ENCODE data around the gene TRABD2B. TPM values are rescaled to one million over a fixed set of nuclear protein-coding genes. Genes with fewer than 3 reads are reported as not detected.

TRABD2B gene
- total RNA-seq, 1 experiment from 2014 or later: 10.3 TPM

DNA sequence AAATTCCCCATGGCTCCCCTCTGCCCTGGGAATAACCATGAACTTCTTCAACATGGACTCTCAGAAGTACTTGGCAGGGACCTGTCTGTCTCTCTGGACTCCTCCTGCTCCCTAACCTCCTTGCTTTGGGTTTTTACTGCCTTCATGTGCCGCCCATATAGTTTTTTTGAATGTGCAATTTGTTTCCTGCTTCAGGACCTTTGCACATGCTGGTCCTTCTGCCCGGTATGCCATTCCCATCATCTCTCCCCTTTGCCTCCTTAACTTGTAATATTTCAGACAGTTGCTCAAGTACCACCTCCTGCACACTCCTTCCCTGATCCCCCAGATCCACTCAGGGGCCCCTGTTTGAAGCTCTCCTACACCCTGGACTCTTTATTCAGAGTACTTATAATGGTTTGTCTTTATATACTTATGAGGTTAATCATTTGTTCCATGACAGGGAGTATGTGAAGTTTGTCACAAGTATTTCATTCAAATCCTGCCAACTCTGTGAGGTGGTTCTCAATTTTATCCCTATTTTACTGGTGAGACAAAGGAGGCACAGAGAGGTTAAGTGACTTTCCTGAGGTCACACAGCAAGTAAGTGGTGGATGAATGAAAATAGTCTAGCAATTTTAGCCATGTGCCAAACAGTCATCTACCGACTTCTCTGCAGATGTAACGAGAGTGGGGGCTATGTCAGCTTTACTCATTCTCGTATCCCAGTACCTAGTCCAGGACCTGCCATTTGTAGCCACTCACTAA lies 180.7 kb downstream of the TRABD2B start:
- Mint-ChIP-seq H3K4me1 (peaks cover 19% of the 10 kb centered on the region), H3K36me3 (no peaks in the 10 kb centered on the region), H3K27me3 (ENCODE audit: low read depth) (no peaks in the 10 kb centered on the region), H3K9me3 (no peaks in the 10 kb centered on the region), H3K27ac (no peak overlapping the region), H3K4me3 (no peak overlapping the region)
- ATAC-seq: no peak
- TF ChIP-seq SMAD4 (CRISPR knock-in tag; IDR thresholded peaks at IDR 0.05) (no peak), ZBTB21 (CRISPR knock-in tag; IDR thresholded peaks at IDR 0.05; ENCODE audit: borderline replicate concordance) (no peak), IRF2 (CRISPR knock-in tag; IDR thresholded peaks at IDR 0.05; ENCODE audit: borderline replicate concordance, low read depth) (no peak), EMX1 (CRISPR knock-in tag; IDR thresholded peaks at IDR 0.05) (no peak), FOXP1 (CRISPR knock-in tag; IDR thresholded peaks at IDR 0.05; ENCODE audit: borderline replicate concordance) (no peak)
- TF ChIP-seq, protein P1, sequence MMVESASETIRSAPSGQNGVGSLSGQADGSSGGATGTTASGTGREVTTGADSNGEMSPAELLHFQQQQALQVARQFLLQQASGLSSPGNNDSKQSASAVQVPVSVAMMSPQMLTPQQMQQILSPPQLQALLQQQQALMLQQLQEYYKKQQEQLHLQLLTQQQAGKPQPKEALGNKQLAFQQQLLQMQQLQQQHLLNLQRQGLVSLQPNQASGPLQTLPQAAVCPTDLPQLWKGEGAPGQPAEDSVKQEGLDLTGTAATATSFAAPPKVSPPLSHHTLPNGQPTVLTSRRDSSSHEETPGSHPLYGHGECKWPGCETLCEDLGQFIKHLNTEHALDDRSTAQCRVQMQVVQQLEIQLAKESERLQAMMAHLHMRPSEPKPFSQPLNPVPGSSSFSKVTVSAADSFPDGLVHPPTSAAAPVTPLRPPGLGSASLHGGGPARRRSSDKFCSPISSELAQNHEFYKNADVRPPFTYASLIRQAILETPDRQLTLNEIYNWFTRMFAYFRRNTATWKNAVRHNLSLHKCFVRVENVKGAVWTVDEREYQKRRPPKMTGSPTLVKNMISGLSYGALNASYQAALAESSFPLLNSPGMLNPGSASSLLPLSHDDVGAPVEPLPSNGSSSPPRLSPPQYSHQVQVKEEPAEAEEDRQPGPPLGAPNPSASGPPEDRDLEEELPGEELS (CRISPR knock-in tag; IDR thresholded peaks at IDR 0.05): no peak
- TF ChIP-seq, protein P2, sequence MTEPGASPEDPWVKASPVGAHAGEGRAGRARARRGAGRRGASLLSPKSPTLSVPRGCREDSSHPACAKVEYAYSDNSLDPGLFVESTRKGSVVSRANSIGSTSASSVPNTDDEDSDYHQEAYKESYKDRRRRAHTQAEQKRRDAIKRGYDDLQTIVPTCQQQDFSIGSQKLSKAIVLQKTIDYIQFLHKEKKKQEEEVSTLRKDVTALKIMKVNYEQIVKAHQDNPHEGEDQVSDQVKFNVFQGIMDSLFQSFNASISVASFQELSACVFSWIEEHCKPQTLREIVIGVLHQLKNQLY (CRISPR knock-in tag; IDR thresholded peaks at IDR 0.05): no peak
- POLR2A ChIA-PET: no interaction called here
- no peak for DNase-seq (ENCODE audit: low spot score)
- CTCF ChIA-PET: interaction anchor here (0.5 to 1.2 kb wide), 2 partner anchors 14 to 36 kb away, joined by 3 read pairs; no protein-coding TSS in a partner anchor

DNA sequence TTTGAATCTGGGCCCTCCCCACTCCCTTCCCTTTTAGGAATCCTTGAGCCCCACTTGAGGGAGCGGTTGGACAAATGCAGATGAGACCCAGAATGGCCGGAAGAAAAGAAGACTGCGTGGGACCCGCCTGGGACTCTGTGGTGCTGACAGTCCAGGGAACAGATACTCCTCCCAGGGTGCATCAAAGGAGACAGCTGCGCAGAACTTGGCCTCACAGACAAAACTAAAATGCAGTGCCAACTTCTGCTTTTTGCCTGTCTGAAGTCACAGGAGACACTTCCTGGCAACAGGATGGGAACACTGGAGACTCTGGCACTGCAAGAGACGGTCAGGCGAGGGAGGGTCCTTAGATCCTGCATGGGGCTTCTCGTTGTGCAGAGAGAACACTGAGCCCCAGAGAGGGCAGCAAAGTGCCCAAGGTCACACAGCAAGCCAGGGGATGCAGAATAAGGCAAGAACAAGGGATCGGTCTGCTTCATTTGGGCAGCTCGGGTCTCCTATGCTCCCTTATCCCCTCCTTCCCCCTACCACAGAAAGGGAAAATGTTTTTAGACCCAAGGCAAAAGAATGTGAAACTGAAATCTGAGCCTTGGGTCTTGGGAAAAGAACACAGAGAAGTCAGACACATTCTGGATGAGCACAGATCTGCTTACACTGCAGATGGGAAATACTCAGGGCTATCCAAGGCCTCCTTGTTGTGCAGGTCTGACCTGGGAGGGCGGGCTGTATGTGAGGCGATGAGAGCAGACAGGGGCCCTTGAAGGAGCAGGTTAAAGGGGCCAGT lies 182.4 kb downstream of the TRABD2B start:
- ATAC-seq: no peak
- Mint-ChIP-seq H3K27me3 (ENCODE audit: low read depth) (no peaks in the 10 kb centered on the region), H3K4me3 (no peak overlapping the region), H3K27ac (no peak overlapping the region), H3K36me3 (no peaks in the 10 kb centered on the region), H3K4me1 (peaks cover 25% of the 10 kb centered on the region), H3K9me3 (no peaks in the 10 kb centered on the region)
- ChIA-PET CTCF (interaction anchor here (0.6 to 1.2 kb wide), 2 partner anchors 16 to 383 kb away, joined by 3 read pairs; no protein-coding TSS in a partner anchor), POLR2A (no interaction called here)
- no peak for TF ChIP-seq ESRRA (CRISPR knock-in tag; IDR thresholded peaks at IDR 0.05; ENCODE audit: borderline replicate concordance)
- TF ChIP-seq CREB1 (CRISPR knock-in tag; IDR thresholded peaks at IDR 0.05): no peak
- TF ChIP-seq ZNF138 (CRISPR knock-in tag; conservative IDR thresholded peaks at IDR 0.05): no peak
- TF ChIP-seq, protein P3, sequence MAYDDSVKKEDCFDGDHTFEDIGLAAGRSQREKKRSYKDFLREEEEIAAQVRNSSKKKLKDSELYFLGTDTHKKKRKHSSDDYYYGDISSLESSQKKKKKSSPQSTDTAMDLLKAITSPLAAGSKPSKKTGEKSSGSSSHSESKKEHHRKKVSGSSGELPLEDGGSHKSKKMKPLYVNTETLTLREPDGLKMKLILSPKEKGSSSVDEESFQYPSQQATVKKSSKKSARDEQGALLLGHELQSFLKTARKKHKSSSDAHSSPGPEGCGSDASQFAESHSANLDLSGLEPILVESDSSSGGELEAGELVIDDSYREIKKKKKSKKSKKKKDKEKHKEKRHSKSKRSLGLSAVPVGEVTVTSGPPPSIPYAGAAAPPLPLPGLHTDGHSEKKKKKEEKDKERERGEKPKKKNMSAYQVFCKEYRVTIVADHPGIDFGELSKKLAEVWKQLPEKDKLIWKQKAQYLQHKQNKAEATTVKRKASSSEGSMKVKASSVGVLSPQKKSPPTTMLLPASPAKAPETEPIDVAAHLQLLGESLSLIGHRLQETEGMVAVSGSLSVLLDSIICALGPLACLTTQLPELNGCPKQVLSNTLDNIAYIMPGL (CRISPR knock-in tag; IDR thresholded peaks at IDR 0.05): no peak
- TF ChIP-seq, protein P4, sequence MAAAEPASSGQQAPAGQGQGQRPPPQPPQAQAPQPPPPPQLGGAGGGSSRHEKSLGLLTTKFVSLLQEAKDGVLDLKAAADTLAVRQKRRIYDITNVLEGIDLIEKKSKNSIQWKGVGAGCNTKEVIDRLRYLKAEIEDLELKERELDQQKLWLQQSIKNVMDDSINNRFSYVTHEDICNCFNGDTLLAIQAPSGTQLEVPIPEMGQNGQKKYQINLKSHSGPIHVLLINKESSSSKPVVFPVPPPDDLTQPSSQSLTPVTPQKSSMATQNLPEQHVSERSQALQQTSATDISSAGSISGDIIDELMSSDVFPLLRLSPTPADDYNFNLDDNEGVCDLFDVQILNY (CRISPR knock-in tag; IDR thresholded peaks at IDR 0.05): no peak
- TF ChIP-seq, protein P5, sequence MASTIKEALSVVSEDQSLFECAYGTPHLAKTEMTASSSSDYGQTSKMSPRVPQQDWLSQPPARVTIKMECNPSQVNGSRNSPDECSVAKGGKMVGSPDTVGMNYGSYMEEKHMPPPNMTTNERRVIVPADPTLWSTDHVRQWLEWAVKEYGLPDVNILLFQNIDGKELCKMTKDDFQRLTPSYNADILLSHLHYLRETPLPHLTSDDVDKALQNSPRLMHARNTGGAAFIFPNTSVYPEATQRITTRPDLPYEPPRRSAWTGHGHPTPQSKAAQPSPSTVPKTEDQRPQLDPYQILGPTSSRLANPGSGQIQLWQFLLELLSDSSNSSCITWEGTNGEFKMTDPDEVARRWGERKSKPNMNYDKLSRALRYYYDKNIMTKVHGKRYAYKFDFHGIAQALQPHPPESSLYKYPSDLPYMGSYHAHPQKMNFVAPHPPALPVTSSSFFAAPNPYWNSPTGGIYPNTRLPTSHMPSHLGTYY (CRISPR knock-in tag; IDR thresholded peaks at IDR 0.05): no peak
- no peak for TF ChIP-seq ZNF423 (CRISPR knock-in tag; IDR thresholded peaks at IDR 0.05)
- TF ChIP-seq, protein P6, sequence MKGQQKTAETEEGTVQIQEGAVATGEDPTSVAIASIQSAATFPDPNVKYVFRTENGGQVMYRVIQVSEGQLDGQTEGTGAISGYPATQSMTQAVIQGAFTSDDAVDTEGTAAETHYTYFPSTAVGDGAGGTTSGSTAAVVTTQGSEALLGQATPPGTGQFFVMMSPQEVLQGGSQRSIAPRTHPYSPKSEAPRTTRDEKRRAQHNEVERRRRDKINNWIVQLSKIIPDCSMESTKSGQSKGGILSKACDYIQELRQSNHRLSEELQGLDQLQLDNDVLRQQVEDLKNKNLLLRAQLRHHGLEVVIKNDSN (CRISPR knock-in tag; IDR thresholded peaks at IDR 0.05): no peak
- no peak for TF ChIP-seq GRHL2 (CRISPR knock-in tag; IDR thresholded peaks at IDR 0.05; ENCODE audit: insufficient replicate concordance, severe bottlenecking)
- TF ChIP-seq, protein P7, sequence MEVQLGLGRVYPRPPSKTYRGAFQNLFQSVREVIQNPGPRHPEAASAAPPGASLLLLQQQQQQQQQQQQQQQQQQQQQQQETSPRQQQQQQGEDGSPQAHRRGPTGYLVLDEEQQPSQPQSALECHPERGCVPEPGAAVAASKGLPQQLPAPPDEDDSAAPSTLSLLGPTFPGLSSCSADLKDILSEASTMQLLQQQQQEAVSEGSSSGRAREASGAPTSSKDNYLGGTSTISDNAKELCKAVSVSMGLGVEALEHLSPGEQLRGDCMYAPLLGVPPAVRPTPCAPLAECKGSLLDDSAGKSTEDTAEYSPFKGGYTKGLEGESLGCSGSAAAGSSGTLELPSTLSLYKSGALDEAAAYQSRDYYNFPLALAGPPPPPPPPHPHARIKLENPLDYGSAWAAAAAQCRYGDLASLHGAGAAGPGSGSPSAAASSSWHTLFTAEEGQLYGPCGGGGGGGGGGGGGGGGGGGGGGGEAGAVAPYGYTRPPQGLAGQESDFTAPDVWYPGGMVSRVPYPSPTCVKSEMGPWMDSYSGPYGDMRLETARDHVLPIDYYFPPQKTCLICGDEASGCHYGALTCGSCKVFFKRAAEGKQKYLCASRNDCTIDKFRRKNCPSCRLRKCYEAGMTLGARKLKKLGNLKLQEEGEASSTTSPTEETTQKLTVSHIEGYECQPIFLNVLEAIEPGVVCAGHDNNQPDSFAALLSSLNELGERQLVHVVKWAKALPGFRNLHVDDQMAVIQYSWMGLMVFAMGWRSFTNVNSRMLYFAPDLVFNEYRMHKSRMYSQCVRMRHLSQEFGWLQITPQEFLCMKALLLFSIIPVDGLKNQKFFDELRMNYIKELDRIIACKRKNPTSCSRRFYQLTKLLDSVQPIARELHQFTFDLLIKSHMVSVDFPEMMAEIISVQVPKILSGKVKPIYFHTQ (CRISPR knock-in tag; IDR thresholded peaks at IDR 0.05): no peak
- TF ChIP-seq ZNF121 (CRISPR knock-in tag; IDR thresholded peaks at IDR 0.05): no peak
- TF ChIP-seq TCF7 (CRISPR knock-in tag; IDR thresholded peaks at IDR 0.05; ENCODE audit: low read depth): no peak
- TF ChIP-seq TEAD4 (CRISPR knock-in tag; IDR thresholded peaks at IDR 0.05): no peak
- no peak for TF ChIP-seq NR3C1 (CRISPR knock-in tag; conservative IDR thresholded peaks at IDR 0.05; ENCODE audit: low read depth)
- no peak for DNase-seq (ENCODE audit: low spot score)

All from WTC11 (cell line).